Lower leg skin (tissue), 3 donors: ENCODE measurements around the gene LRP10.

Source experiments
- CTCF ChIP-seq, 3 donors: fragments of 450-650 bp; IDR thresholded peaks; one replicate each; pipeline ENCODE4 v1.5.1; 2016; ENCODE audit warnings: antibody characterized with exemption in 3 of 3, mild to moderate bottlenecking in 3 of 3, moderate library complexity in 2 of 3
- POLR2A ChIP-seq, 2 donors: fragments of 450-650 bp; IDR thresholded peaks; one replicate each; pipeline ENCODE4 v1.6.1; 2016 to 2017; ENCODE audit warnings: antibody characterized with exemption in 2 of 2, mild to moderate bottlenecking in 1 of 2, moderate library complexity in 1 of 2

GRCh38 chr14:22875748-22876319 is 4.3 kb downstream of the LRP10 start:
- TF ChIP-seq CTCF (IDR thresholded peaks at IDR 0.05) (no peak), POLR2A (IDR thresholded peaks at IDR 0.05) (no peak)
